NOMO-1 treated with DMSO at 0.1 percent for 48 hours (cell line): ENCODE results near the gene CELF2.
"Not testable (repeated sequence)": the region's sequence is repeated elsewhere in the genome, so short reads cannot be mapped to it uniquely, and the experiment has no call there.

Source experiments
- DNase-seq: peaks from one replicate; lab custom pipeline; 2025; ENCODE audit not compliant: unreplicated experiment; lab: John Stamatoyannopoulos, UW

The CELF2 gene

DNA sequence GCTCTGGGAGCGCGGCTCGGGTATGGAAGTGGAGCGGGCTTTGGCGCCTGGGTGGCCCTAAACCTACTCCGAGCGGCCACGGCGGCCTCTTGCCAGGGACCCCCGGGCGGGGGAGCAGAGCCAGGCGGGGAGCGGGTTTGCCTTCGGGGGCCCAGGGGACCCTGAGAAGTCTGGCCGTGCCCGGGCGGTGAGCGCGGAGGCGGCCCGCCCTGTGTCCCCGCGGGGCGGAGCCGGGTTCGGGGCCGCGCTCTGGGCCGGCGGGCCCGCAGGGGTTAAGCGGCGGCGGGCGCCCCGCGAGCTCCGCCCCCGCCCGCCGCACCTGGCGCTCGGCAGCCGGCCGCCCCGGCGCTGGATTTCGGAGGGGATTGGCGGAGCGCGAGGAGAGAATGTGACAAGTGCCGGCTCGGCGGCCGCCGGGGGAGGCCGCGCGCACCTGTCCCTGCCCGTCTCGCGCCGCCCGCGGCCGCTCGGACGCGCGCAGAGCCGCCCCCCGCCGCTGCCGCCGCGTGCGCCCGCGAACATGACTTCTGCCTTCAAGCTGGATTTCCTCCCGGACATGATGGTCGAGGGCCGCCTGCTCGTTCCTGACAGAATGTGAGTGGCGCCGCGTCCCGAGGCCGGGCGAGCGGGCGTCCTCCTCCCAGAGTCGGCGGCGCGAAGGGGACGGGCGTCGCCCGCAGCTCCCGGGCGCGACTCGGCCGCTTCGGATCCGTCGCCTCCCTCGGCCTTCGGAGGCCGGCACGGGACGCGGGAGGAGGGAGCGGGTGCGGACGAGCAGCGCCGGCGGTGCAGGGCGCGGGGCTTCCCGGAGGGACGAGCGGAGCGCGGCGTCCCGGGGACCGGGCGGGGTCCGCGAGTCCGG lies at the start of gene CELF2:
Gene CELF2, plus strand, starts transcription at position 303 of the 862 bp plus-strand sequence. Its CDS starts 218 bp downstream, at position 521.
- DNase-seq: no peak

DNA sequence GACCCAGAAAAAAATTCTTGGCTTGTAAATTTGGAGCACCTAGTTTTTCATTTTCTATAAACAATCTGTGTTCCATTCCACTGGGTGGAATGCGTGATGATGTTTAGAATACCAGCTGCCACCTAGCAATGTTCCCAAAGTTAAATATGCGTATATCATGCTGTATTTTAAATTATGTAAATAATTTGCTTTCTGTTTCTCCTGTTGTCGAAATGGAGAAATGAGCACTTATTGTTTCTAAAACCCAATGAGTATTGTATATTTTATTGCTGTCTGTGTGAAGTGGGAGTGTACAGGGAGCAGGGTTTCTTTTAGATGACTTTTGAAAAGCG lies 49.4 kb upstream of the CELF2 start:
- DNase-seq: no peak

DNA sequence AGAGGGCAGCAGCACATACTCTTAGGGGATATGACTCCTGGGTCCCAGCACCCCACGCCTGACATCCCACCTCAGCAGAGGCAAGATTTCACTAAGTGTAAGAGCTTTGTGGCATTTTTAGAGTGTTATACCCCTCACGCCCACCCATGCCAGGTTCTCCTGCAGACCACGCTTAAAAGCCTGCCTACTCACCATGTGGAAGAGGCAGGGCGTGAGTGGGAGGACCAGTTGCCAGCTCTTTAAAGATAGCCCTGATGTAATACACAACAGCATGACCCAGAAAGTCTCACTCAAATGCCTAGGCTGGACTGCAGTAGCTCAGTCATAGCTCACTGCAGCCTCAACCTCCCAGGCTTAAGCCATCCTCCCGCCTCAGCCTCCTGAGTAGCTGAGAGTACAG lies 44.4 kb upstream of the CELF2 start:
- no peak for DNase-seq

DNA sequence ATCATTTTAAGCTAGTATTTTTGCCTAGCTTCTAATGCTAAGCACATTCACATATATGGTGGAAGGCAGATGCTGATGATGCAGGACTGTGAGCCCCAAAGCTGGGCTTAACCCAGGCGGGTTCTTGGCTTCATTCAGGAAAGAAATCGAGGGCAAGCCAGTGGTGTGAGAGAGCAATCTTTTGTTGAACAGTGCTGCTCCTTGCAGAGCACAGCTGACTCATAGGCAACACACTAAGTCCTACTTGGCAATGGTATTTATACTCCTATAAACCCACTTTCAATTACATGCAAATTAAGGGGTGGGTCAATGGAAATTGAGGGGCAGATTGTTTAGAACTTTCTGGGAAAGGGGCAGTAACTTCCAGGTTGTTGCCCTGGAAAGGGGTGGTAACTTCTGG lies 42.0 kb upstream of the CELF2 start:
- no peak for DNase-seq

DNA sequence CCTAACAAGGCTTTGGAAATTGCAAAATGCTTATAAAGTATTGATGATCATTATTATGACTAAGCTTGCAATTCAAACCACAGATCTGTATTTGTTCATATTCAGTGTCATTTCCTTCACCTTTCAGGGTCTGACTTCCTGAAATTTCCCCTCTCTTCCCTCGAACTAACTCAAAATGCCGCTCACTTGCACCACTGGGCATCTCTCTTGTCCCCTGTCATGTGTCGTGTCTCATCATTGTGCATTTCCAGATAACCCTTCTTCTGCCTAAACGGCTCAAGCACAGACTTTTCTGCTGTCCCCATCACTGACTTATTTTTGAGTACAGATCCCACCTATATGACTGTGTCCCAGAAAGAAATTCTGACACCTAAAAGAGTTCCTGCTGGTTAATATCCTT lies 41.0 kb upstream of the CELF2 start:
- no peak for DNase-seq

DNA sequence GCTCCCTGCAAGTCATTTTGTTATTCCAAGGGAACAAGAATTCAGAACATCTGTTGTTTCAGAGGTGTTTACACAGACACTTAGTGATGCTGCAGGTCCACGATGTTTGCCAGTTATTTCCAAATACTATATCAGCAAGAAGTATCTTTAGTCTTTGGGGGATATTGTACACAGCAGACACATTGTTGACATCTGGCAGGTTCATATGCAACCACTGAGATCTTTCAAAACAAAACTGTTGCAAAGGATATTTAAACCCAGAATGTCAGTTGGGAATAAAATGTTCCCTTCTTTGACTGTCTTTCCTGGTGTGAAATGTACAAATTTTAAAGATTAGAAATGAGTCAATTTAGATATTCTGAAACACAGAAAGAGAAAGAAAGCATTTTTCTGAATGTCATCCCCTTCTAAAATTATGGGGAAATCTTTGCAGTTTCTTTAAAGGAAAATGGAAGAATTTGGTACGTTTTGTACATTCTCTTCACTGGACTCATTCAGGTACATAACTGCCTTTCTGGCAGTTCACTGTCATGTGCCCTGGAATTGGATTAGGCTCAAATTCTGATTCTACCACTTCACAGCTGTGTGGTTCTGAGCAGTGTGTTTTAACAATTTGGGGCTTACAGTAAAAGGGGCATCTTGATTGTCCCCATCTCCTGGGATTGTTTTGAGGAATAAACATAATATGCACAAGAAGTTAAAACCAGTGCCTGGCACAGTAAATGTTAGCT lies 40.3 kb upstream of the CELF2 start:
- no peak for DNase-seq

DNA sequence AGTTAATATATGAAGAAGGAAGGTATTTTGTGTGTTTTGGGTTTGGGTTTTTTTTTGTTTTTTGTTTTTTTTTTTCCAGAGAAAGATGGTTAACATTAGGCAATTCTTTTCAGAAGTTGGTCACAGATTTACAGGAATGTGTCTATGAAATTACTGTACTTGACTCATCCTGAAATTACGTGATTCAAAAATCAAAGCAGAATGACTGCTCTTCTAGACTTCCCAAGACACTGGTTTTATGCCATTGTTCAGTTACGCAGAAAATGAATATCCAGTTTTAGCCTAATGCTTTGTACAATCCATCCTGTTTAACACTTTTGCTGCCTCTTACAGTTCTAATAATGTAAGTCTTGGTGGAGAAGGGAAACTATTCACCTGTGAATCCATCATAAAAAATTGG lies 39.7 kb upstream of the CELF2 start:
- no peak for DNase-seq

DNA sequence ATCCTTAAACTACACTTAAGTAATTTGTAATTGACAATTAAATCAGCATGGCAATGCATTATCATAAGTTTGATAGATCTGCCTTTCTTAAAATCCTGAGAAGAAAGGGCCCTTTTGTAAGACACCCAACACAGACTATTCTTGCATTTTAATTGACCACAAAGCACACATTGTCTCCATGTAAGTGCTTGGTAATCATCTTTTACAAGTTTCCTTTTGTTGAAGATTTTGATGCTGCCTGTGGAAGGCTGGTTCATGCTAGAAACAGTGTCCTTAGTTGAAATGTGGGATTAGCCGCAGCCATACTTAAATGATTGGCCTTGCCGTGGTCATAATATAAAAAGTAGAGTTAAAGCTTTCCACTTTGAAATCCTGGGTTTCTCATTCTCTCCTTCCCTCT lies 32.3 kb upstream of the CELF2 start:
- no peak for DNase-seq

DNA sequence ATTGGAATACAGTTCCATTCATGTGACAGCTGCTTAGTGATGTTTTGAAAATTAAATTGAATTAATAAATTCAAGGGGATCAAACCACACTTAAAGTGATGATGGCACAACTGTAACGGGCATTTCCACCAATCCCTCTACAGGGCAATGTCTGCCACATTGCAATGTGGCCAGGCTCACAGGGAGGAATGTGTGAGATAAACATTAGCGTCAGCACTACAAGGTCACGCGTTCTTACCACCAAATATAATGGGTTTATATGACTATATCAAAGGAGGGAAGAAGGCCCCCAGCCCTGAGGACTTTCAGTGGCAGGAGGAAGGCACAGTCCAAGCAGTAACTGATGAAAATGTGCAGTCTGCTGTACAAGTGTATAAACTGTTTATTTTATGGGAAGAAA lies 31.1 kb upstream of the CELF2 start:
- no peak for DNase-seq

DNA sequence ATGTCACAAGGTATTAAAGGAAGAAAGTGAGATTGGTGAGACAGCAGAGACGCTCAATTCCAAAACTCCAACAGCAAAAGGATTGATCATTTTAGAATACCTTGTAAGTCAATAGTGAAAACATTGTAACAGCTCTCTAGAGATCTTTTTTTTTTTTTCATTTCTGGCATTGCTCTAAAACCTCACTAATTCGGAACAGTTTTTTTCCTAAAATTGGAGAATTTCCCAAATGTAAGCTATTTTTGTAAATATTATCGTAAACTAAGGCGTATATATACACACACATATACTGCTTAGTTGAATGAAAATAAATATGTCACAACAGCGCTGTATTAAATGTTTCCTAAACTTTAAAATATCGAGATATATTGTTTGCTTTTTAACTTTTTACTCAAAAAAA lies 30.6 kb upstream of the CELF2 start:
- no peak for DNase-seq

DNA sequence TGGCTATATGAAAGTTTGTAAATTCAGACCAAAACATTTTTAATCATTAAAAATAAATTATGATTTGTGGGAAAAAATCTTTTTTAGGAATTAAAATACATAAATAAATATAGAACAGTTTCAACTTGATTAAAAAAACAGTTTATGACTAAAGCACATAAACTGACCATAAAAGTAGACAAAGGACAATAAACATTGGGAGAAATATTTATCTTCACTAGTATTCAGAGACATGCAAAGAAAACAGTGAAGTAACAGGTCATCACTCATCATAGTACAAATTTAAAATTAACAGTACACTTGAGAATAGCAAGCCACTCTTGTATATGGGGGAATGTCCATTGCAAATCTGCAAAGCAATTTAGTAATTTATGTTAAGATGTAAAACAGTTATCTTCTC lies 28.0 kb upstream of the CELF2 start:
- no peak for DNase-seq

DNA sequence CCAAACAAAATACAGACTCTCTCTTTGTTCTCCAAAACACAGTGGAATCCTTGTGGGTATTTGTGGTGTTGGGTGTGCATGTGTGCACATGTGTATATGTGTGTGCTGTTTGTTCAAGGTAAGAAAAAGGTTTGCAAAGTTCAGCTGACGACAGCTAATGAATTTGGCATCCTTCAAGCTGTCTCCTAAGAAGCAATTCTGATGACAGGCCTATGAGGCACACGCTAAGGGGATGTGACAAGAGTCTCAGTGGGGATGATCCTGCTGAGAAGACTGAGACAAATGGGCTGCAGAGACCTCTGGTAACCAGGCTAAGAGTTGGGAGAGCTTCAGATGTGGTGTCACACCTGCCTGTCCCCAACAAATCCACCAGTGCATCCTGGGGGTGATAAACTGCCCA lies 26.5 kb upstream of the CELF2 start:
- no peak for DNase-seq

DNA sequence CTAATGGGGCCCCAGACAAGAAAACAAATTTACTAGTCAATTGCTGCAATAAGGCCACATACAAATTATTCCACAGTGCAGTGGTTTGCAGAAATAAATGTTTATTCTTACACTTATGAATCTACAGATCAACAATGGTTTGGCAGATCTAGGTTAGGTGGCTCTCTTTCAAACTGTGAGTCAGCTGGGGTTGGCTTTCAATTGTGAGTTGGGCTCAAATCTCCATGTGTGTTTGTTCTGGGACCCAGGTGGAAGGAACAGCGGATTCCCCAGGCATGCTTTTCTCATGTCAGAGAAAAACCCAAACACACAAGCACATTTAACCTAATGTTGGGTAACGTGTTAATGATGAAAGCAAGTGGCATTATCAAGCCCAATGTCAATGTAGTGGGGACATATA lies 25.6 kb upstream of the CELF2 start:
- no peak for DNase-seq

DNA sequence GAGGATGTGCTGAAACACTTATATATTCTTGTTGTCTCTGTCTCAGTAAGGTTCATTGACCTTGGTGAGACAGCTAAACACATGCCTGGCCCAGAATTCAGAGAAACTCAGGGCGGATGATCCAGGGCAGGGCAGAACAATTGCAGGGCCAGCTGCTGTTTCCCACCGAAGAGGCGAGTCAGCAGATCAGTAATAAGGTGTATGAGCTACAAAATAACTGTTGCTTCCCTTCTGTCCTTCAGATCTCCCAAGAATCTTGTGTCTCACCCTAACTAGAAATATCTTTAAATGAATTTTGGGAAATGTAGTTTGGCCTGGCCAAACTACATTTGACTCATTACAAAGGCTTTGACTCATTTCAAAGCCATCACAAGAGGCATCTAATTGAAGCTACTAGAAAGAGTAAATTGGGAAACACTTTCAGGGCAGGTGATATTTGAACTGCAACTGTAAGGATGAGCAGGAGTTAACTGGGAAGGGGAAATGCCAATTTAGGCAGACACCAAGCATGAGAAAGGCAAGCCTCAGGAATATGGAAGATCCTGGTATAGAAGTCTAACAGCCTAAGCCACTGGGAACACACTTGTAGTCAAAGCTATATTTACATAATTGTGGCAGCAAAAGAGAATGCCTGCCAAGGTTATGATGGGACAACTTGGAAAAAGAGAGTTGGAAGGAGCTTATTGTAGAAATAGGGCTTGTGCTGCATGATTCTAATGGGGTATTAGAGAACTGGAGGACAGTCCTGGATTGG lies 24.5 kb upstream of the CELF2 start:
- no peak for DNase-seq

DNA sequence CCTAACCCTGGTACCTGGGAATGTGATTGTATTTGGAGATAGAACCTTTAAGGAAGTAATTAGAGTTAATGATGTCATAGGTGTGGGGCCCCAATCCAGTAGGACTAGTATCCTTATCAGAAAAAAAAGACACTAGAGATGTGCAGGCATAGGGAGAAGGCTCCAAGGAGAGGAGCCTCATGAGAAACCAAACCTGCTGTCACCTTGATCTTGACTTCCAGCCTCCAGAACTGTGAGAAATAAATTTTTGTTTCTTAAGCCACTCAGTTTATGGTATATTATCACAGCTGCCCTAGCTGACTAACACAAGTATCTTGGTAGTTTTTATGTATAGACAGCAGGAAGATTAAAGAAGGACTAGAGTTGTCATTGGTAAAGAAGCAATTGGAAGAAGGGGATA lies 23.9 kb upstream of the CELF2 start:
- DNase-seq: no peak

DNA sequence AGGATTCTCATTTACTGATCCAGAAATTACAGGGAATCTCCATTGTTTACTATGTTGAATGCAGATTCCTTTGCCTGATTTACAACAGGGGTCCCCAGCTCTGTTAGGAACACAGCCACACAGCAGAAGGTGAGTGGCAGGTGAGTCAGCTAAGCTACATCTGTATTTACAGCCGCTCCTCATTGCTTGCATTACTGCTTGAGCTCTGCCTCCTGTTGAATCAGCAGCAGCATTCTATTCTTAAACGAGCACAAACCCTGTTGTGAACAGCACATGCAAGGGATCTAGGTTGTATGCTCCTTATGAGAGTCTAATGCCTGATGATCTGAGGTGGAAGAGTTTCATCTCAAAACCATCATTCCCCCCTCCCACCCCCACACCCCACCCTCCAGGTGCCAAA lies 23.3 kb upstream of the CELF2 start:
- no peak for DNase-seq

DNA sequence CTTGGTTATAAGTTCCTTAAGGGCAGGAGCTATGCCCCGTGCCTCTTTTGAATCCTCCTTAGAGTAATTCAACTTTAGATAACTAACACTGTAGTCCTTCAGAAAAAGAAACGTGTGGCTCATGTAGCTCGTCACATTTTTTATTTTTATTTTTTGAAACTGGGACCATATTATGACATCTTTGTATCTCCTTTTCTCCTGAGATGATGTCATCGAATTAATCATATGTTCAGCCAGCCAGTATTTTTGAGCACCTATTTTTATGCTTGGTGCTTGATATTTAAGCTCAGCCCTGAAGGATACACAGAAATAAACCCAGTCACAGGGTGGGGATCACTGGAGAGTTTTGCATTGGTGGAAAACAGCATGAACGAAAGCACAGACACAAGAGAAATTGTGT lies 22.6 kb upstream of the CELF2 start:
- no peak for DNase-seq

DNA sequence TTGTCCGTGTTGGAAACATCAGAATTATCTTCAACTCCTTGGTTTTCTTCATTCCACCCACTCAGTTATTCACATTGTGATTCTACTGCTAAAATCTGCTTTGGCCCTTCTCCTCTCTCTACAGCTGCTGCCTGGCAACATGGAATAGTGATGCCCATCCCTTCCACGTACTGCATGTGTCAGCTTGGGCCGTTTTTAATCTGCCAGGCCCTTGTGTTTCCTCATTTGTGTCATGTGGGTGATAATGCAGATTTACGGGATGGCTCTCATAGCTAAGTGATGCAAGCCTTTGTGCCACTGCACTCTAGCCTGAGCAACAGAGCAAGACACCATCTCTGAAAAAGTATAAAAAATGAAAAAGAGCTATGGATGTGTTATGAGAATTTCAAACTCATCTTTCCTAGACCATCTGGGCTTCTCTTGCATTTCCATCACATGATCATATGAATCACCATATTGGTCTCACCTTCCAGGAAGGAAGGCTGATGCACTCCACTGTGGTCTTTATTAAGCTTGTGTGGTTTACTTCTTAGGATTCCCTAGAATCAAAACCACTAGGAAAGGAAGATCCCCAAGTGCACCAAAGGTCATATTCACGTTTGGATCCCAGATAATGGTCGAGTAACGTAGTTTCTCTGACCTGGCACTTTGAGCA lies 20.6 kb upstream of the CELF2 start:
- DNase-seq: peak; percentile 16

DNA sequence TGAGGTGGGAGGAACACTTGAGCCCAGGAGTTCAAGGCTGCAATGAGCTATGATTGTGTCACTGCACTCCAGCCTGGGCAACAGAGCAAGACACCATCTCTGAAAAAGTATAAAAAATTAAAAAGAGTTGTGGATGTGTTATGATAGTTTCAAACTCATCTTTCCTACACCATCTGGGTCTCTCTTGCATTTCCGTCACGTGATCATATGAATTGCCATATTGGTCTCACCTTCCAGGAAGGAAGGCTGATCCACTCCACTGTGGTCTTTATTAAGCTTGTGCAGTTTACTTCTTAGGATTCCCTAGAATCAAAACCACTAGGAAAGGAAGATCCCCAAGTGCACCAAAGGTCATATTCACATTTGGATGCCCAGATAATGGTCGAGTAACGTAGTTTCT lies 18.2 kb upstream of the CELF2 start:
- DNase-seq: not testable (repeated sequence)

DNA sequence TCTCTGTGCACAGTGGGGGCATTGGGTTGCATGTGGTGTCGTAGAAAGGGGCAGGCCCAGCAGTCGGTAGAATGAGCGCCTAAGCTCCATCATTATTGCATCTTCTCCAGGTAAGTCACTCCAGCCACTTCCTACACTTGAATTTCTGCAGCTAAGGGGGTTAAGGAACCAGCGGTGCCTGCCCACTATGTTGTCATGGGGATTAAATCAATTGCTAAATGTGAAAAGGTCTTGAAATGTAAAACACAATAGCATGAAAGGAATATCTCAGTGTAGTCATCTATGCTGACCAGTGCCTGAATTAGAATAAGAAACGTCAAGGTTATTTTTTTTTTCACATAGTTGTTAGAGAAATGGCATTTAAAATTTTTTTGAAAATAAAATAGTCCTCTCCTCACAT lies 15.2 kb upstream of the CELF2 start:
- no peak for DNase-seq

DNA sequence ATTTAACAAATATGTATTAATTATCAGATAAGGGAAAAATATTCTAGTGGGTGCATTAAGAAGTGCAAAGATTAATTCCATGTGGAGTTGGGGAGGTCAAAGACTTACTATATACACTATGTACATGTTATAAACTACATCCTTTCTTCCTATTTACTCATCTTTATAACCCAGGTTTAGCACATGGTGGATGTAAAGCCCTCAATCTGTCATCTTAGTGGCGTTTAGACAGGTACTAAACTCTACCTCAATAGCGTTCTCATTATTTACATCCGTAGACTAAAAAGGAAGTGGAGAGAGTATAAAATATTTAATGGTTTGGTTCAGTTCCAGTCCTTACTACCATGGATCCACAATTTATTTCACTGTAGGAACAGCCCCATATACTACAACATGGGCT lies 14.8 kb upstream of the CELF2 start:
- no peak for DNase-seq
